A549 (cell line): ENCODE measurements around the gene STAG3.
"Not testable (repeated sequence)": the region's sequence is repeated elsewhere in the genome, so short reads cannot be mapped to it uniquely, and the experiment has no call there.

ENCODE experiments used
- BCL3 ChIP-seq: fragments of >200 bp; sonication (Bioruptor Twin); formaldehyde crosslinking; IDR thresholded peaks from 3 replicates; pipeline ENCODE4 v1.6.1; 2016
- CTCF ChIP-seq: fragments of >200 bp; sonication (Bioruptor Twin); formaldehyde crosslinking; IDR thresholded peaks from 3 replicates; pipeline ENCODE4 v1.5.1; 2016
- EHMT2 ChIP-seq: fragments of 200-600 bp; sonication (generic); IDR thresholded peaks from 2 replicates; pipeline ENCODE4 v1.6.1; 2016; ENCODE audit warnings: antibody characterized with exemption, low read depth, mild to moderate bottlenecking, moderate library complexity
- GATA3 ChIP-seq: IDR thresholded peaks from 2 replicates; pipeline ENCODE4 v1.6.1; 2012; ENCODE audit warnings: borderline replicate concordance
- HOXB5 ChIP-seq: fragments of 250-450 bp; sonication (Bioruptor Pico); IDR thresholded peaks from 2 replicates; pipeline ENCODE4 v1.5.0; 2020; ENCODE audit warnings: mild to moderate bottlenecking, moderate library complexity
- JUN ChIP-seq, 2 experiments: fragments of >200 bp; sonication (Bioruptor Twin); formaldehyde crosslinking; IDR thresholded peaks; 2 replicates in 1 of 2; 3 replicates in 1 of 2; pipeline ENCODE4 v1.6.1; 2016 to 2017
- JUNB ChIP-seq: fragments of >200 bp; sonication (Bioruptor Twin); formaldehyde crosslinking; IDR thresholded peaks from 2 replicates; pipeline ENCODE4 v1.6.1; 2016
- KDM1A ChIP-seq: fragments of 200-600 bp; sonication (generic); IDR thresholded peaks from 2 replicates; pipeline ENCODE4 v1.6.1; 2016; ENCODE audit warnings: low read depth, mild to moderate bottlenecking
- POLR2A ChIP-seq: IDR thresholded peaks from 2 replicates; pipeline ENCODE4 v1.6.1; 2012; ENCODE audit warnings: mild to moderate bottlenecking, low read length
- RAD21 ChIP-seq, 2 experiments: fragments of >200 bp in 1 of 2; sonication (Bioruptor Twin) in 1 of 2; formaldehyde crosslinking in 1 of 2; IDR thresholded peaks in 1 of 2; conservative IDR thresholded peaks in 1 of 2; 2 replicates in 1 of 2; 3 replicates in 1 of 2; pipeline ENCODE4 v1.6.1; 2012 to 2018; ENCODE audit warnings: inconsistent platforms in 1 of 2
- REST ChIP-seq: fragments of 200-600 bp; sonication (generic); IDR thresholded peaks from 2 replicates; pipeline ENCODE4 v1.6.1; 2016; ENCODE audit warnings: antibody characterized with exemption, mild to moderate bottlenecking, moderate library complexity
- RNF2 ChIP-seq: fragments of 200-600 bp; sonication (generic); IDR thresholded peaks from 2 replicates; pipeline ENCODE4 v1.6.1; 2016; ENCODE audit warnings: low read depth, mild to moderate bottlenecking, antibody characterized with exemption, moderate library complexity, borderline replicate concordance
- SREBF2 ChIP-seq: fragments of 450-650 bp; IDR thresholded peaks from 2 replicates; pipeline ENCODE4 v1.6.1; 2014; ENCODE audit warnings: mild to moderate bottlenecking, moderate library complexity
- USF2 ChIP-seq: fragments of 450-650 bp; IDR thresholded peaks from 2 replicates; pipeline ENCODE4 v1.6.1; 2014; ENCODE audit warnings: antibody characterized with exemption

GRCh38 chr7:100259984-100260383 lies 82.3 kb downstream of the STAG3 start:
- not testable (repeated sequence) for TF ChIP-seq SREBF2; POLR2A; GATA3; USF2; KDM1A; RNF2; REST; CTCF; JUN (IDR thresholded peaks at IDR 0.05); EHMT2; JUNB; RAD21 (conservative IDR thresholded peaks at IDR 0.05 in 1 of 2, IDR thresholded peaks at IDR 0.05 in 1 of 2); BCL3; HOXB5 (CRISPR knock-in tag)
